Measurements from ENCODE around the gene MESP1. TPM values are rescaled to one million over a fixed set of nuclear protein-coding genes. Genes with fewer than 3 reads are reported as not detected.
"Not testable (repeated sequence)": the region's sequence is repeated elsewhere in the genome, so short reads cannot be mapped to it uniquely, and the experiment has no call there.

The MESP1 gene
- total RNA-seq, 5 donors from 2014 or later (not counting 1 experiment from before 2014, with no cell fraction given), result 0.23 to 1.5 (median 0.38) TPM; not detected in 1

GRCh38 chr15:89785774-89786140 lies 34.7 kb upstream of the MESP1 start:
- no peak for DNase-seq
- Histone ChIP-seq H3K4me1 (ENCODE audit: control insufficient read depth in 1 of 2, extremely low read depth in 1 of 2, insufficient read depth in 2 of 2, low read length in 2 of 2) (no peaks in the 10 kb centered on the region), H3K27me3 (replicated peaks in 1 of 2; ENCODE audit: control insufficient read depth in 2 of 2, extremely low read depth in 1 of 2, insufficient read depth in 2 of 2, low read length in 1 of 2) (peaks cover 0 to 37% of the 10 kb centered on the region in 2 experiments), H3K4me3 (ENCODE audit: control insufficient read depth in 1 of 2, extremely low read depth in 1 of 2, low read length in 1 of 2) (no peak overlapping the region), H3K36me3 (ENCODE audit: control insufficient read depth in 2 of 2, extremely low read depth in 1 of 2, insufficient read depth in 1 of 2, low read length in 1 of 2) (no peaks in the 10 kb centered on the region), H3K27ac (ENCODE audit: low read length) (no peak overlapping the region), H3K9me3 (no peaks in the 10 kb centered on the region)
- no peak for ATAC-seq (replicated peaks in 1 of 4)
- Mint-ChIP-seq H3K9me3 (peaks cover 4 to 12% (median 8%) of the 10 kb centered on the region in 3 donors), H3K4me1 (peaks cover 0 to under 1% (median 0%) of the 10 kb centered on the region in 3 donors), H3K27me3 (peaks cover 1 to 15% of the 10 kb centered on the region in 2 donors), H3K27ac (no peak overlapping the region), H3K36me3 (peaks cover 2% of the 10 kb centered on the region), H3K4me3 (no peak overlapping the region)
- ChIA-PET CTCF (no interaction called here), POLR2A (no interaction called here)

GRCh38 chr15:89785064-89785773 lies 34.2 kb upstream of the MESP1 start:
- no peak overlapping the region for H3K27ac Mint-ChIP-seq
- Histone ChIP-seq H3K9me3 (no peaks in the 10 kb centered on the region), H3K4me3 (ENCODE audit: control insufficient read depth in 1 of 2, extremely low read depth in 1 of 2, low read length in 1 of 2) (no peak overlapping the region), H3K4me1 (ENCODE audit: control insufficient read depth in 1 of 2, extremely low read depth in 1 of 2, insufficient read depth in 2 of 2, low read length in 2 of 2) (no peaks in the 10 kb centered on the region), H3K36me3 (ENCODE audit: control insufficient read depth in 2 of 2, extremely low read depth in 1 of 2, insufficient read depth in 1 of 2, low read length in 1 of 2) (no peaks in the 10 kb centered on the region), H3K27ac (ENCODE audit: low read length) (no peak overlapping the region), H3K27me3 (replicated peaks in 1 of 2; ENCODE audit: control insufficient read depth in 2 of 2, extremely low read depth in 1 of 2, insufficient read depth in 2 of 2, low read length in 1 of 2) (peaks cover 0 to 40% of the 10 kb centered on the region in 2 experiments)
- H3K27me3 Mint-ChIP-seq, result peaks cover 6 to 18% of the 10 kb centered on the region in 2 donors
- no peak for DNase-seq
- H3K36me3 Mint-ChIP-seq, result peaks cover 2% of the 10 kb centered on the region
- no peak overlapping the region for H3K4me3 Mint-ChIP-seq
- ChIA-PET POLR2A (no interaction called here), CTCF (no interaction called here)
- ATAC-seq (replicated peaks in 1 of 4), result no peak
- H3K4me1 Mint-ChIP-seq, result peaks cover 0 to 3% (median 0%) of the 10 kb centered on the region in 3 donors
- WGBS (ENCODE audit: insufficient coverage), result 87% methylated on average over 11 of the region's 13 CpGs
- H3K9me3 Mint-ChIP-seq, result peaks cover 4 to 12% (median 8%) of the 10 kb centered on the region in 3 donors

- ChIA-PET CTCF (no interaction called here), POLR2A (no interaction called here)
- DNase-seq (no peak), ATAC-seq (replicated peaks in 1 of 4) (no peak)
- Mint-ChIP-seq H3K4me3 (no peak overlapping the region), H3K27me3 (peaks cover 8 to 17% of the 10 kb centered on the region in 2 donors), H3K27ac (no peak overlapping the region), H3K9me3 (peaks cover 4 to 12% (median 8%) of the 10 kb centered on the region in 3 donors), H3K36me3 (peaks cover 2% of the 10 kb centered on the region), H3K4me1 (peaks cover 0 to 3% (median 0%) of the 10 kb centered on the region in 3 donors)
- Histone ChIP-seq H3K36me3 (ENCODE audit: control insufficient read depth in 2 of 2, extremely low read depth in 1 of 2, insufficient read depth in 1 of 2, low read length in 1 of 2) (no peaks in the 10 kb centered on the region), H3K9me3 (no peaks in the 10 kb centered on the region), H3K4me1 (ENCODE audit: control insufficient read depth in 1 of 2, extremely low read depth in 1 of 2, insufficient read depth in 2 of 2, low read length in 2 of 2) (no peaks in the 10 kb centered on the region), H3K27me3 (replicated peaks in 1 of 2; ENCODE audit: control insufficient read depth in 2 of 2, extremely low read depth in 1 of 2, insufficient read depth in 2 of 2, low read length in 1 of 2) (peaks cover 0 to 43% of the 10 kb centered on the region in 2 experiments), H3K27ac (ENCODE audit: low read length) (no peak overlapping the region), H3K4me3 (ENCODE audit: control insufficient read depth in 1 of 2, extremely low read depth in 1 of 2, low read length in 1 of 2) (no peak overlapping the region)
- 86% methylated on average over 4 of the region's 7 CpGs for WGBS (ENCODE audit: insufficient coverage)
Measured at GRCh38 chr15:89784686-89784960, 33.6 kb upstream of the MESP1 start.

- CTCF ChIA-PET, result no interaction called here
- H3K27me3 Mint-ChIP-seq, result peaks cover 8 to 17% of the 10 kb centered on the region in 2 donors
- WGBS (ENCODE audit: insufficient coverage), result 90% methylated on average over 10 of the region's 15 CpGs
Measured at GRCh38 chr15:89783861-89784685, 33.0 kb upstream of the MESP1 start.

GRCh38 chr15:89783111-89783860 lies 32.2 kb upstream of the MESP1 start:
- H3K4me1 Mint-ChIP-seq, result peaks cover 0 to 3% (median 0%) of the 10 kb centered on the region in 3 donors
- Histone ChIP-seq H3K27me3 (replicated peaks in 1 of 2; ENCODE audit: control insufficient read depth in 2 of 2, extremely low read depth in 1 of 2, insufficient read depth in 2 of 2, low read length in 1 of 2) (peaks cover 0 to 47% of the 10 kb centered on the region in 2 experiments), H3K9me3 (no peaks in the 10 kb centered on the region), H3K4me1 (ENCODE audit: control insufficient read depth in 1 of 2, extremely low read depth in 1 of 2, insufficient read depth in 2 of 2, low read length in 2 of 2) (no peaks in the 10 kb centered on the region), H3K27ac (ENCODE audit: low read length) (no peak overlapping the region), H3K36me3 (ENCODE audit: control insufficient read depth in 2 of 2, extremely low read depth in 1 of 2, insufficient read depth in 1 of 2, low read length in 1 of 2) (no peaks in the 10 kb centered on the region), H3K4me3 (ENCODE audit: control insufficient read depth in 1 of 2, extremely low read depth in 1 of 2, low read length in 1 of 2) (no peak overlapping the region)
- H3K36me3 Mint-ChIP-seq, result peaks cover 2% of the 10 kb centered on the region
- ATAC-seq (replicated peaks in 1 of 4) (no peak), DNase-seq (no peak)
- peaks cover 9 to 19% of the 10 kb centered on the region in 2 donors for H3K27me3 Mint-ChIP-seq
- WGBS (ENCODE audit: insufficient coverage), result 91% methylated on average over 12 of the region's 14 CpGs
- H3K9me3 Mint-ChIP-seq, result peaks cover 4 to 10% (median 8%) of the 10 kb centered on the region in 3 donors
- ChIA-PET CTCF (interaction anchor here in 1 of 2 donors (0.6 kb wide), 1 partner anchor 12 kb away, joined by 4 read pairs; no protein-coding TSS in a partner anchor), POLR2A (no interaction called here)
- H3K27ac Mint-ChIP-seq, result no peak overlapping the region
- H3K4me3 Mint-ChIP-seq, result no peak overlapping the region

More at GRCh38 chr15:89783861-89784685, 33.0 kb upstream of the MESP1 start:
- Histone ChIP-seq H3K27ac (ENCODE audit: low read length) (no peak overlapping the region), H3K4me1 (ENCODE audit: control insufficient read depth in 1 of 2, extremely low read depth in 1 of 2, insufficient read depth in 2 of 2, low read length in 2 of 2) (no peaks in the 10 kb centered on the region), H3K36me3 (ENCODE audit: control insufficient read depth in 2 of 2, extremely low read depth in 1 of 2, insufficient read depth in 1 of 2, low read length in 1 of 2) (no peaks in the 10 kb centered on the region), H3K9me3 (no peaks in the 10 kb centered on the region), H3K27me3 (replicated peaks in 1 of 2; ENCODE audit: control insufficient read depth in 2 of 2, extremely low read depth in 1 of 2, insufficient read depth in 2 of 2, low read length in 1 of 2) (peaks cover 0 to 43% of the 10 kb centered on the region in 2 experiments), H3K4me3 (ENCODE audit: control insufficient read depth in 1 of 2, extremely low read depth in 1 of 2, low read length in 1 of 2) (no peak overlapping the region)
- POLR2A ChIA-PET, result no interaction called here
- Mint-ChIP-seq H3K4me1 (peaks cover 0 to 3% (median 0%) of the 10 kb centered on the region in 3 donors), H3K36me3 (peaks cover 2% of the 10 kb centered on the region), H3K9me3 (peaks cover 4 to 12% (median 8%) of the 10 kb centered on the region in 3 donors), H3K4me3 (no peak overlapping the region), H3K27ac (no peak overlapping the region)
- ATAC-seq (replicated peaks in 1 of 4), result no peak
- DNase-seq, result no peak

- WGBS (ENCODE audit: insufficient coverage), result 91% methylated on average over 3 of the region's 9 CpGs
- H3K4me1 ChIP-seq (ENCODE audit: control insufficient read depth in 1 of 2, extremely low read depth in 1 of 2, insufficient read depth in 2 of 2, low read length in 2 of 2); H3K9me3 ChIP-seq; H3K4me1 Mint-ChIP-seq; H3K4me3 ChIP-seq (ENCODE audit: control insufficient read depth in 1 of 2, extremely low read depth in 1 of 2, low read length in 1 of 2); DNase-seq; H3K4me3 Mint-ChIP-seq; H3K27ac ChIP-seq (ENCODE audit: low read length); H3K36me3 Mint-ChIP-seq; POLR2A ChIA-PET; ATAC-seq (replicated peaks in 1 of 4); H3K36me3 ChIP-seq (ENCODE audit: control insufficient read depth in 2 of 2, extremely low read depth in 1 of 2, insufficient read depth in 1 of 2, low read length in 1 of 2); H3K9me3 Mint-ChIP-seq; H3K27ac Mint-ChIP-seq: not testable (repeated sequence)
- CTCF ChIA-PET, result interaction anchor here in 1 of 2 donors (0.6 kb wide), 1 partner anchor 13 kb away, joined by 4 read pairs; no protein-coding TSS in a partner anchor
- peaks cover 0 to 53% of the 10 kb centered on the region in 2 experiments for H3K27me3 ChIP-seq (replicated peaks in 1 of 2; ENCODE audit: control insufficient read depth in 2 of 2, extremely low read depth in 1 of 2, insufficient read depth in 2 of 2, low read length in 1 of 2)
- peaks cover 13 to 26% of the 10 kb centered on the region in 2 donors for H3K27me3 Mint-ChIP-seq
Measured at GRCh38 chr15:89782619-89782950, 31.5 kb upstream of the MESP1 start.

All from T-cell (primary cell).